Central memory CD4-positive, alpha-beta T cell (primary cell): Measurements from ENCODE around the gene CSRNP2.
"Not testable (repeated sequence)": the region's sequence is repeated elsewhere in the genome, so short reads cannot be mapped to it uniquely, and the experiment has no call there.

Experiments
- DNase-seq: peaks from one replicate; pipeline ENCODE4 v3.0.0; 2022
- total RNA-seq, 3 experiments: gene quantifications; one replicate each; lab custom pipeline; 2026; lab: John Stamatoyannopoulos, UW

CSRNP2 gene, protein sequence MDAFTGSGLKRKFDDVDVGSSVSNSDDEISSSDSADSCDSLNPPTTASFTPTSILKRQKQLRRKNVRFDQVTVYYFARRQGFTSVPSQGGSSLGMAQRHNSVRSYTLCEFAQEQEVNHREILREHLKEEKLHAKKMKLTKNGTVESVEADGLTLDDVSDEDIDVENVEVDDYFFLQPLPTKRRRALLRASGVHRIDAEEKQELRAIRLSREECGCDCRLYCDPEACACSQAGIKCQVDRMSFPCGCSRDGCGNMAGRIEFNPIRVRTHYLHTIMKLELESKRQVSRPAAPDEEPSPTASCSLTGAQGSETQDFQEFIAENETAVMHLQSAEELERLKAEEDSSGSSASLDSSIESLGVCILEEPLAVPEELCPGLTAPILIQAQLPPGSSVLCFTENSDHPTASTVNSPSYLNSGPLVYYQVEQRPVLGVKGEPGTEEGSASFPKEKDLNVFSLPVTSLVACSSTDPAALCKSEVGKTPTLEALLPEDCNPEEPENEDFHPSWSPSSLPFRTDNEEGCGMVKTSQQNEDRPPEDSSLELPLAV
- 31.5 to 40.5 (median 34.9) reads per million in 3 experiments for total RNA-seq

DNA sequence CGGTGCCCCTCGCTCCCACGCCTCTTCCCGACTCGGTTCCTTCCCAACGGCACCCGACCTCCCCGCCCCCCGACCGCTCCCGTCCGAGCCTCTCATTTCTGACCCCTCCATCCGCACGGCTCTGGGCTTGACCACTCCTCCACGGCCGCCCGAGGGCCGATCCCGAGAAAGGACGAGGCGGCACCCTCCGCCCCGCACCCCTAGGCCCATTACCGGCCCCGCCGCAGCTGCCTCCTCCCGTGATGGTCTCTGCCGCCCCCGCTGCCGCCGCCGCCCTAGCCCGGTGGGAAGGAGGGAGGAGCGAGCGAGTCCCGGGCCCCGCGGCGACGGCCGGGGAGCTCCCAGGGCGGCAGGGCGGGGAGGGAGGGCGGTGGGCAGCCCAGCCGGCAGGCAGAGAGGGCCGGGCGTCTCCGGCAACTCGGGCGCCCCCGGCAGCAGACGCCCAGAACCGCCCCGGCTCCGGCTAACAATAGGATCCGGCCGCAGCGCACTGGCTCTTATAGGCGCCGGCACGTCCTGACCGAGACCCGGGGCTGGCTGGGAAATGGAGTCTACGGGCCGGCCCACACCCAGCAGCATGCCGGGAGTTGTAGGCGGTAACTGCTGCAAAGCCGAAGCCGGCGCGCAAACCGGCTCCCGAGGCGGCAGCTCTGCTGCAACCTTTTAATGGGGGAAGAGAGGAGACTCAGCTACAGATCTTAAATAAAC, at the start of gene CSRNP2:
Gene CSRNP2, minus strand, starts transcription at position 471 of the 708 bp plus-strand sequence. CDS start 7,035 bp downstream, outside the sequence.
- DNase-seq: peak; percentile 95

DNA sequence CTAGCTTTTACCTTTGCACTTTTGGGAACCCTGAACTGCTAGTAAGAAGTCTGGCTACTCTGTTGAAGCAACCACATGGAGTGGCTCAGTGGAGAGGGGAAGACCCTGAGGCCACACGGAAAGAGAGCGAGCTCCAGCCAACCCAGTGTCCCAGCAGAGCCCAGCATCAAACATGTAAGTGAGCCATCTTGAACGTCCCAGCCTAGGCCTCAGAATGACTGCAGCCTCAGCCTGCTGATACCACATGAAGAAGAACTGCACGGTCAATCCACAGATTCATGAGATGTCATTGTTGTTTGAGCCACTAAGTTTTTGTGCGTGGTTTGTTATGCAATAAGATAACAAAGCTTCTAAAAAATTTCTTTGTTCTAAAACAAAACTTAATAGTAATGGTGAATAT, 49.3 kb upstream of the CSRNP2 start:
- DNase-seq: no peak

DNA sequence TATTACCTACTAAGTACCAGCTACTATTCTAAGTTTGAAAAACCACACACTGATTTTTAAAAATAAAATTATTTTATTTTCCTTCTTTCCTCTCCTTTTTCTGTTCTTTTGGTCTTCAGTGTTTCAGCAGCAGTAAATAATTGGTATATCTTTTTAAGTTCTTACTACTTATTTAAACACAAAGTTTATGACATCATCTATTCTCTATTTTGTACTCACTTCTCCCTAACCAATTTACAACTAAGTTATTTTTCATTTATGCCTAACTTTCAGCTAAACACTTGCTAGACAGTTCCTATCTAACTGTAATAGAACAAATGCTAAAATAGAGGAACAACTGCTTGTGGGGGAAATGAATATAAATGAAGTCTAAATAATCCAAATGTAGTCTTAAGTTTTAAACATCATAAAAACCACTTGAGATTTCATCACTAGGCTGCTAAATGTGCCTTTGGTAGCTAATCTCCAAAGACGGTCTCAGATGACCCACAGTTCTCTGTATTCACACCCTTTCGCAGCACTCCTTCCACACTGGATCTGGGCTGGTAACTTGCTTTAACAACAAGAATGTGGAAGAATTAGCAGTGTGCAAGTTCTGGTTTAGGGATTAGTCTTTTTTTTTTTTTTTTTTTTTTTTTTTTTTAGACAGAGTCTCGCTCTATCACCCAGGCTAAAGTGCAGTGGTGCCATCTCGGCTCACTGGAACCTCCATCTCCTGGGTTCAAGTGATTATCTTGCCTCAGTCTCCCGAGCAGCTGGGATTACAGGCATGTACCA, 48.5 kb upstream of the CSRNP2 start:
- DNase-seq: no peak

DNA sequence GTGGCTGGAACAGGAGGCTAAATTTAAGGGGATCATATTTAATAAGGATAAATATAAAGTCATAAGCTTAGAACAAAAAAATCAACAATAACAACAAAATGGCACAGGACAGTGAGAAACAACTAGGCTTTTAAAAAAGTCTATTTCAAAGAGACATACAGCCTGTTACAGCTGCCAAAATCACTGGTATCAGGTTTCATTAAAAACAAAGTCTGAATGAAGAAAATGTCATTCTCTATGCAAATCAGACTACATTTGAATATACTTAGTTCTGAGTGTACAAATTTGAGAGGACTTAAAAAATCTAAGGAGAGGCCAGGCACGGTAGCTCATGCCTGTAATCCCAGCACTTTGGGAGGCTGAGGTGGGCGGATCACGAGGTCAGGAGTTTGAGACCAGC, 45.5 kb upstream of the CSRNP2 start:
- DNase-seq: no peak

DNA sequence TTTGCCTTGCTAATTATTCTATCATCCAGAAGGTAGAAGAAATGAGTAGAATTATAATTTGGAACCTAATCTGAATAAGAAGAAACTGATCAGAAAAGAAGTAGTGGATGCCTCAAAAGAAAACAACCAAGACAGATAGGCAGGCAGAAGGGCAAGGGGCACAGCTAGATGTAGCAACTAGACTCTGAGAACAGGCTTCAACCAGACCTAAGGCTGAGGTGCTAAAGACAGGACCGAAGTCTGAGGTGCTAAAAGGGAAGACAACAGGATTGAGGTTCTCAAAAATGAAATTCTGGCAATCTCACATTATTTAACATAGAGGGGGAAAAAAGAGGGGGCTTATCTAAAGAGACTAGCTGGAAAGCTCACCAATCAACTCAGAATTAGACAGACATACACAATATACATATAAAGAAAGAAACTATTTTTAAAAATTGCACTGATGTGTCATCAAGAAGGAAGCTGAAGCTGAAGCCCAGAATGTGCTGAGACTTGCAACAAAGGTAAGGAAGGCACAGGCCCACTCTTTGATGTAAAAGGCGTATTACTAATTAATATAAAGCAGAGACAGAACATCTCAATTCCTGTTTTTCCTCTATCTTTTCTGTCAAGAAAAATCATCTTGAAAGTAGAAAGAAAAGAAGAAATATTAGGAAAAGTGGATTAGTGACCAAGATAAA, 43.8 kb upstream of the CSRNP2 start:
- no peak for DNase-seq

DNA sequence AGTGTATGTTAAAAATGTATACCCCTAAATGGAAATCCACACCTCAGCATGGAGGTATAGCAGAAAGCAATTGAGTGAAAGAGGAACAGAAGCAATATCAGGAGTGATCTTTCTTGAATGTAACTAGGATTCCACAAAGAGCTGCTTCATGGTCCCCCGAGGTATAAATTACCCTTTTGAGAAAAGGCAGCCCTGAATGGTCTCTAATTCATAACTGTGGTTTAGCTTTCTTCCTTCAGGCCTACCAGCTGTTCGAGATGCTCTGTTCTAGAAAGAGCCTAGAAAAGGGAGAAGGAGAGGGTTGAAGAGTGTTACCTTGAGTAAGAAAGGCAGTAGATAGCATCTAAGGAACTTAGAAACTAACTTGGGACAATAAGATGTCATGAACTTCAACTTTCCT, 42.9 kb upstream of the CSRNP2 start:
- no peak for DNase-seq

DNA sequence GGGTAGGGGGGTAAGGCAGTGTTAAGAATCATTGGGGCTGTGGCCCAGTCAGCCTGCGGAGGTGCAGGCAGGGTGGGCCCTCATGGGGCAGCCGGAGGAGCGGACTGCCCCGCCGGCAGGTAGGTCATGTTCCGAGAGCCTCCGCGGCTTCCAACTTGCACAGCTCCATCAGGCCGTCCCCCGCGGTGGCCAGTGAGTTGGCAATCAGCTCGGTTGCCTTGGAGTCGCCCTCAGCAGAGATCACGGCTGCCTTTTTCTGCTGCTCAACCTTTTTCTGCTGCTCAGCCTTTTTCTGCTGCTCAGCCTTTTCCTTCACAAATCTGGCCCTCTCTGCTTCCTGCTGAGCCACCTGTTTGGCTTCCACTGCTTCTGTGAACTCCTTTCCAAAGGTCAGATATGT, 41.1 kb upstream of the CSRNP2 start:
- DNase-seq: no peak

DNA sequence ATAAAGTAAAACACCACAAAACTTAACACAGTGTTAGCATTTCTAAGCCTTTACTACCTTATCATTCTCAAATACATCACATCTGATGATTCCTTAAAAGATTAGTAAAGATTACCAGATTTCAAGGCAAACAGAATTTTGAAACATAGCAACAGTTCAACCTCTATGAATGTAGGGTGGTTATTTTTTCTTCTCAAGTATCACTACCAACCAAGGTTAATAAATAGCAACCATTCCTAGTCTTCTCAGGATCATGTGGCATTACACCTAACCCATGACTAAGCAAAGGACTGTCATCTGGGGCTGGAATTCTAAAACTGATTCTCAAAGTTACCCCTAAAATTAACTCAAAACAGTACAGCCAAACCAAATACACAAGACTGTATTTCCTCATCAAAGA, 39.4 kb upstream of the CSRNP2 start:
- DNase-seq: no peak

DNA sequence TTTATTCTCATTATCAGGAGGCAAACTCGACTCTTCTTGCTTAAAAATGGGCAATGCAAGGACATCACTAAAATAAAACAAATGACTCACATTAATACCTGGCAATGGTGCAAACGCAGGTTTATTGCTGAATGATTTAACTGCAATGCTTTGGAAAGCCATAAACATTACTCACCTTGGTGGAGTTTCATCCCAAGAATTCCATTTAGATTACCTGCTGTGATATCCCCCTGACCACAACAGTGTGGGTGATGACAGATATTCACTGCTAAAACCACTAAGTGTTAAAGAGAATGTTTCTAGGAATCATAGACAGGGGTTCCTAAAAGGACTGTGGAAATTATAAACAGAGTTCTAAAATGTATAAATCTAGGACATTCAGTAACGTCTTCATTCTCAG, 35.3 kb upstream of the CSRNP2 start:
- no peak for DNase-seq

DNA sequence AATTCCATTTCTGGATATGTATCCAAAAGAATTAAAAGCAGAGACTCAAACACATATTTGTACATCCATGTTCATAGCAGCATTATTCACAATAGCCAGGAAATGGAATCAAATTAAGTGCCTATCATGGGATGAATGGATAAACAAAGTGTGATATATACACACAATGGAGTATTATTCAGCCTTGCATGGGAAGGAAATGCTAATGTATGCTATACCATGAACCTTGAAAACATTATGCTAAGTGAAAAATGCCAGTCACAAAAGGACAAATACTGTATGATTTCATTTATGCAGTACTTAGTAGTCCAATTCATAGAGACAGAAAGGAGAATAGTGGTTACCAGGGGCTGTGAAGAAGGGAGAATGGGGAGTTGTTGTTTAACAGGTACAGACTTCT, 32.1 kb upstream of the CSRNP2 start:
- DNase-seq: no peak

DNA sequence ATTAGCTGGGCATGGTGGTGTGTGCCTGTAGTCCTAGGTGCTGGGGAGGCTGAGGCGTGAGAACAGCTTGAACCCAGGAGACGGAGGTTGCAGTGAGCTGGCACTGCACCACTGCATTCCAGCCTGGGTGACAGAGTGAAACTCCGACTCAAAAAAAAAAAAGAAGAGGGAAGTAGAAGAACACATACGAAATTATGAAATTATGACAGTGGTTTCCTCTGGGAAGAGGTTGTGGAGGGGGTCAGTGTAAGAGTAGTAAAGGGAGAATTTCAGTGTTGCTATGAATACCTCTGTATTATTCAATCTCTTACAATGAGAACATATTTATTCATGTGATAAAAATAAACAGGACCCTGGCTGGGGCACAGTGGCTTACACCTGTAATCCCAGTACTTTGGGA, 24.7 kb upstream of the CSRNP2 start:
- no peak for DNase-seq

DNA sequence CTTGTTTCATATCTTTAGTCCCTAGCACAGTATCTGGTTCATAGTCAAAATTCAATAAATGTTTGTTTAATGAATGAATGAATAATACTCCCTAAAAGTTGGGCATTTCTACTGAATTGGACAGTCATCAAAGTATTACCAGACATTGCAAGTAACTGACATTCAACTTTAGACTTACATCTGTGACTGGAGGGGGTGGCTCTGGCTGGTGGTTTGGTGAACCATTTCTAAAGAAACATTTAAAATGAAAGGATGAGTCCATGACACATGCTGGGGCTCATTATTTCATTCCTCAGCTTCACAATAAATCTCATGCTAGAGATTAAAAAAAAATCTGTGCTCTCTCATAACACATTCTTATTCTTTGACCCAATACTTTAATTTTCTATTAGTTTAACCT, 20.6 kb upstream of the CSRNP2 start:
- no peak for DNase-seq

DNA sequence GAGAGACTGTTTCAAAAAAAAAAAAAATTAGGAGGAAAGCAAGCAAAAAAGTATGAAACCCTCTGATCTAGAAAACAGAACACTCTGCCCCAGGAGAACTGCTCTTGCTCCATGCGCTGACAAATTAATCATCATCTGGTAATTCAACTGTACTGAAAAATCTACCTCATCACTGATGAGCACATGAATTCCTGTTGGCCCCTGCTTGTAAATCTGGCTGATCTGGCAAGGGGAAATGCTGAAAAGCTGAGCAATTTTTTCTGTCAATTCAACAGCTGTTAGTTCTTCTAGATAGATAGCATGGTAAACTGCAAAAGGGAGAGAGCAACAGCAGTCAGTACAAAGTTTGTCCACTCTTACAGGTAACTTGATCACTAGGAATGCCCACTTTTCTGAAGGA, 15.2 kb upstream of the CSRNP2 start:
- no peak for DNase-seq

DNA sequence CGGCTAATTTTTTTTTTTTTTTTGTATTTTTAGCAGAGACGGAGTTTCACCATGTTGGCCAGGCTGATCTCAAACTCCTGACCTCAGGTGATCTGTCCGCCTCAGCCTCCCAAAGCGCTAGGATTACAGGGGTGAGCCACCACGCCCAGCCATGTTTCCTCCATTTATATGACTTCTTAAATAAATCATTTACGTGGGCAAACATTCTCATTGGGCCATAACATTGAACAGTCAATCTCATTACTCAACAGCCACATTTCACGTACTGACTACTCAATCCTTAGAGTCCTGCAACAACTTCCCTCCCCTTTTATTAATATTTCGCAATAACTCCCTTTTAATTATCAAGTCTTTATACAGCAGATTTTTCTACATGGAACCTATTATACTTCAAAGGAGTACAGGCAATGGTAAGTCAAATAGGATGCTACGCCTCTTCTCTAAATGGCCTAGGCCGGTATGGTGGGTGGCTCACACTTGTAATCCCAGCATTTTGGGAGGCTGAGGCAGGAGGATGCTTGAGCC, 7.4 kb upstream of the CSRNP2 start:
- no peak for DNase-seq

DNA sequence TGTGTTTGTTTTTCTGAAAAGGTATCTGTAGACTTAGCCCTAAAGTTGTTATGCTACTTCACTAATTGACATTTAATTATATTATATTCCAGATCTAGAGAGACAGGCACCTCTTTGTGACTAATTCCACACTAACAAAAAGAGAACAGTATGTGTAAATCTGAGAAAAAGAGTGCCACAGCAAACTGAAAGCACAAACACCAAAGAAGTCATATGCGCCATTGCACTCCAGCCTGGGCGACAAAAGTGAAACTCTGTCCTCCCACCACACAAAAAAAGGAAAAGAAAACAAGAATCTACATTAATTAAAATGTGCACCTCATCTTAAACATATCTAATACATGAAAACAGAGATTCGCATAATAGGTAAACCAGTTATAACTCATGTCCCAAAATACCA, 4.4 kb upstream of the CSRNP2 start:
- DNase-seq: no peak

DNA sequence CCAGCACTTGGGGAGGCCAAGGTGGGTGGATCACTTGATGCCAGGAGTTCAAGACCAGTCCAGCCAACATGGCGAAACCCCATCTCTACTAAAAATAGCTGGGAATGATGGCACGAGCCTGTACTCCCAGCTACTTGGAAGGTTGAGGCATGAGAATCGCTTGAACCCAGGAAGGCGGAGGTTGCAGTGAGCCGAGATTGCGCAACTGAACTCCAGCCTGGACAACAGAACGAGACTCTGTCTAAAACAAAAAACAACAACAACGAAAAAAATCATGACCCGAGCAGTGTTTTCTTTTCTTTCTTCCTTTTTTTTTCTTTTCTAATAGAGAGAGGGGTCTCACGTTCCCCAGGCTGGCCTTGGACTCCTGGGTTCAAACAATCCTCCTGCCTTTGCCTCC, 3.5 kb upstream of the CSRNP2 start:
- no peak for DNase-seq

DNA sequence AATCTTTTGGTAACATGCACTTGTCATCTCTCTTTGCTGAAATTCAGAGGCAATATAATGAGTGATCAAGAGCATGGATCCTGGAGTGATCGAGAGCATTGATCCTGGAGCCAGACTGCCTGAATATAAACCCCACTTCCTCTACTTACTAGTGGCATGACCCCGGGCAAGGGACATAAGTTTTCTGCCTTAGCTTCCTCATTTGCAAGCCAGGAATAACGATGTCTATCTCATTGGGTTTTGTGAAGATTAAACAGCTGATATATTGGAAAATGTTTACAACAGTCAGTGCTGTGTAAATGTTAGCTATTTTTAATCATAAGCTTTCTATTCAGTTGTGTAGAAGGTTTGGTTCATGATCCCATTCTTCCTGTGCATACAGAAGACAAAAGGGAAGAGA, 2.4 kb upstream of the CSRNP2 start:
- no peak for DNase-seq

DNA sequence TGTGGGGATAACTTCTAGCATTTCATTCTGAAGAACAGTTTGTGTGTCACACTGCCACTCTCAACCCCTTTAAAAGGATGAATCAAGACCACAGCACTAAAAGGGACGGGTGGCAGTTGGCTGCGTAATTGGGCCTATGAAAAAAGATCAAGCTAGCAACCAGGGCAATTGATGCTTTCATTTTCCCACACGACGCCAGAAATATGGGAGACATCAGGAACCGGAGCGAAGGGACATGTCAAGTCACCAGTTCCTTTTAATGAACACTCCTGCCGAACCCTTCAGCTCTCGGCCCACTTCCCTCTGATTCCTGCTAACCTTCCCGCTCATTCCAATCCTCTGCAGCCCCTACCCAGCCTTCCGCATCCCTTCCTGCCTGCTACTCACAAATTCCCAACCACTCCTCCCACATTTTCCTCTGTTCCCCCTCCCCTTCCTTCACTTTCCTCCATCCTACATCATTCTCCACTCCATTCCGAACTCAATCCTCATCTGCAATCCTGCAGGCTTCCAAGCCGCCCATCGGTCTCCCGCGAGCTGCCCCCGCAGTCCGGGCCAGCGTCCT, 753 bp downstream of the CSRNP2 start:
- DNase-seq: peak; percentile 20

DNA sequence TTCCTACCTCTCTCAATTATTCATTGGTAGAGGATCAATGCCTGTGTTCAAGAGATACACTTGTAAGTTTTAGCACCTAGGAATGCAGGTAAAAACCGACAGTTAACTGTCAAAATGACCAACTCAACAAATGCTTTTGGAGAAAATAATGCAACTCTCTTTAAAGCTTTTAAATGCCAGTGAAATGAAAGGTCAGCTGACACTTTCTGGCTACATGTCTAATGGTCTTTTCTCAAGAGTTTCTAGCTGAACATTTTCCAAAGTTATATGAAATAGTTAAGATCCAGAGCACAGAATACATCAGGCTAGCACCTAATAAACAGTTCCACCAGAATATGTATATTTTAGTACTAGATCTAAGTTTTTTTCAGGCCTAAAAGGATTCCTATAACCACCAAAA, 2.0 kb downstream of the CSRNP2 start:
- no peak for DNase-seq

DNA sequence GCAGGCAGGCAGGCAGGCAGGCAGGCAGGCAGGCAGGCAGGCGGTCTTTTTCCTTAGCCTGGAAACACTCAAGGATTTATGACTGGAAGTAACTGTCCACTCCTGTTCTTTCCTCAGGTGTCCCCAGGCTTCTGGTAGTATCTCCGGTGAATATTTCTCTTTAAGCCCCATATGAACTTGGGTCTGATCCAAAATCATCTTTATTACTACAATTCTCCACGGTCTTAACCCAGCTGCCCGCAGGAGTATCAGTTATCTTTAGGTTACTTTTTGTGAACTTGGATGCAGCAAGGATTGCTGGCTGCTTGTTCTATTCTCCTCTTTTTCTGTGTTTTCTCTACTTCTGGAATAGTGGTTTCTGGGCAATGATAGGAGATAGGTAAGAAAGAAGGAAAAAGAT, 3.3 kb downstream of the CSRNP2 start:
- no peak for DNase-seq

DNA sequence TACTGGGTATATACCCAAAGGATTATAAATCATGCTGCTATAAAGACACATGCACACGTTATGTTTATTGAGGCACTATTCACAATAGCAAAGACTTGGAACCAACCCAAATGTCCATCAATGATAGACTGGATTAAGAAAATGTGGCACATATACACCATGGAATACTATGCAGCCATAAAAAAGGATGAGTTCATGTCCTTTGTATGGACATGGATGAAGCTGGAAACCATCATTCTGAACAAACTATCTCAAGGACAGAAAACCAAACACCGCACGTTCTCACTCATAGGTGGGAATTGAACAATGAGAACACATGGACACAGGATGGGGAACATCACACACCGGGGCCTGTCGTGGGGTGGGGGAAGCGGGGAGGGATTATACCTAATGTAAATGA, 4.5 kb downstream of the CSRNP2 start:
- DNase-seq: not testable (repeated sequence)

DNA sequence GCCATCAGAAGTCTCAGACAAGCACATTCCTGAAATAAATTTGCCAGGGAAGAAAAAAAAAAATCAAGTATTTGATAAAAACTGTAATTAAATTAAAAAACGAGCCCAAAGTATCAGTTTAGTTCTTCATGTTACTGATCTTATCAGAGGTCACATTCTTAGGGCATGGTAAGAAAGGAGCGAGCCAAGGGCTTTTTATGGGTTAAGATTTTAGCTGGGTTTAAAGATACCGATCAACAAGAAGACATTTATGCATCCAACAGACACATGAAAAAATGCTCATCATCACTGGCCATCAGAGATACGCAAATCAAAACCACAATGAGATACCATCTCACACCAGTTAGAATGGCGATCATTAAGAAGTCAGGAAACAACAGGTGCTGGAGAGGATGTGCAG, 5.0 kb downstream of the CSRNP2 start:
- DNase-seq: not testable (repeated sequence)
